Fibroblast of the conjunctiva (primary cell): ENCODE data around the gene MR1.

Experiments
- DNase-seq: peaks from one replicate; pipeline ENCODE4 v3.0.0-alpha.2; 2010; ENCODE audit warnings: low read depth

MR1 gene

DNA sequence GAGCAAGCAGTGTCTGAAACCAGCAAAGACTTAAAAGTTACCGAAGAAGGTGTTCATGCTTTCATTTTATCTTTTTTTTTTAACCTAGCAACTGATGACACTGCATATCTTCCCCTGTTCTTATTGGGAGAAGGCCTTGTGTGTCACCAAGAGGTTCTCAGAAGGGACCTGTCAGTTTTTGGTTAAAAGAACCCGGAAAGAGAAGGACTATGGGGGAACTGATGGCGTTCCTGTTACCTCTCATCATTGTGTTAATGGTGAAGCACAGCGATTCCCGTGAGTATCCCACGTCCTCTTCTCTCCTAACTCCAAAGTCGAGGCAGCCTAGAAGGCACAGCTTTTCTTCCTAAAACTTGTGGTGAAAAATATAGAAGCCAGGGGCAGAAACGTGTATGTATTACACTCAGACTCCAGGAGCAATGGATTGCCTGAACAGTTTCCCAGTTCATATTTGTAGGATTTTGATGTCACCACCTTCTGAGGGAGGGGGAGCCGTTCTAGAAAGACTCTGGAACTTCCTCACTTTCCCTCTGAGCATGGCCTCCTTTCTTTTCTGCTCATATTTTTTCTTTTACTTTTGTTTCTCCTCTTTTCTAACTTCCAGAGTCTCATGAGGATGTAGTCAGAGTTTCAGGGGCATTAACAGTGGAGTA is at the start of gene MR1:
Gene MR1 (plus strand): TSS at position 185 of the 653 bp plus-strand sequence. CDS start 25 bp downstream, at position 210.
- DNase-seq, result peak; percentile 82

GRCh38 chr1:180988253-180988752 is 45.5 kb upstream of the MR1 start:
- DNase-seq, result no peak

DNA sequence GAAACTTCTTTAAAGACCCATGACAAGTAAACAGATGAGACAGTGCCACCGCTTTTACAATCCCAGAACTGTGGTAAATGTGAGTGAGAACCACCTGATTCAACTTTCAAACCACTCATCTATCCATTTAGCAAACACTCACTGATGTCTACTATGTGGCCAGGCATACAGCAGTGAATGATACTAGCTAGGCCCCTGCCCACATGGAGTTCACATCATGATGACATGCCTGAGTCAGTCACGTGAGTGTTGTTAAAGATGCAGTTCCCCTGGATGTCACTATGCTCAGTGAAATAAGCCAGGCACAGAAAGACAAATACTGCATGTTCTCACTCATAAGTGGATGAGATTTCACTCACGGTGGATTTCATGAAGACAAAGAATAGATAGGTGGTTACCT is 39.5 kb upstream of the MR1 start:
- no peak for DNase-seq

DNA sequence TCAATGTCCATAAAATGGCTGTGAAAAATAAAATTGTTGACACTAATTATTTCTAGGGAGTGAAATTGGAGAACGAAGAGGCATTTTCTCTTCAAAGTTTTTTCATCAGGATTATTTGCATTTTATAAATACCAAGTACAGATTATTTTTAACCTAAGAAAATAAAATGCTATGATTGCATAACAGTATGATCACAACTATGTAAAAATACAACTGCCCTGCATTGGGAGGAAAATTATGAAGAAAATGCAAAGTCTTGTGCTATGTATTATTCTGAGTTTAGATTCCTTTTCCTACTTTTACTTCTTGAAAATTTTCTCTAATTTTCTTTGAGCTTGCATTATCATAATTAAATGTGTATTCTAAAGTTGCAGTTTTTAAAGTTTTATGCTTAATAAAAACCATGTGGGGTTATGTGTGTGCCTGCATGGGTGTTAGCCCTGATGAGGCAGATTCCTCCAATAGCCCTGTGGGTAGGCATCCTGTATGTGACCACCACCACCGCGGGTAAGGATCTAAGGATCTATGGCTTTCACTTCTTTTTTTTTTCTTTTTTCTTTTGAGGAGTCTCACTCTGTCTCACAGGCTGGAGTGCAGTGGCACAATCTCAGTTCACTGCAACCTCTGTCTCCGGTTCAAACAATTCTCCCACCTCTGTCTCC is 35.8 kb upstream of the MR1 start:
- no peak for DNase-seq

- DNase-seq, result no peak
These were observed 32.5 kb upstream of the MR1 start for GRCh38 chr1:181001091-181001780.

DNA sequence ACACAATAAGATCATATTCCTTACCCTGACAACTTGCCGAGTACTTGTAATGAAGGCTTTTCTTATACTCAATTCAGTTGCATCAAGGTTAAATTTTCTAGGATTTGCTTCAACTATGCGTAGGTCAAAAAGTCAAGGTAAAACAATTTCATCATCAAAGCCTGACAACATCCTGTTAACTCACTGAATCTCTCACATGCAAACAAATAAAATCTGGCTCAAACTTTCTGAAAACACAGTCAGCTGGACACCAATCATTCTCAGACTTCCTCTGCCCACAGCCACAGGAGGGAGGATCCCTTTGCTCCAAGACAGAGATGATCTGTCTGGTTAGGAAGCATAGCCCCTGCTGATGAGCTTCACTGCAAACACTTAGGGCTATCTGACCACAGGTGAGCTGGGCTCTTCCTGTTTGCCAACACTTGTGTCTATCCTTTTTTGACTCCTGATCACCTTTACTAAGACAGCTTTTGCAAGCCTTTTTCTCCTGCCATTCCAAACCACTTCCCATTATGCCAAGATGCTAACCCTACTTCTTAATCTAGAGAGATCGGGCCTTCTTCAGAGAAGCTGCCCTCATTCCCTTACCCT is 31.1 kb upstream of the MR1 start:
- DNase-seq, result no peak

DNA sequence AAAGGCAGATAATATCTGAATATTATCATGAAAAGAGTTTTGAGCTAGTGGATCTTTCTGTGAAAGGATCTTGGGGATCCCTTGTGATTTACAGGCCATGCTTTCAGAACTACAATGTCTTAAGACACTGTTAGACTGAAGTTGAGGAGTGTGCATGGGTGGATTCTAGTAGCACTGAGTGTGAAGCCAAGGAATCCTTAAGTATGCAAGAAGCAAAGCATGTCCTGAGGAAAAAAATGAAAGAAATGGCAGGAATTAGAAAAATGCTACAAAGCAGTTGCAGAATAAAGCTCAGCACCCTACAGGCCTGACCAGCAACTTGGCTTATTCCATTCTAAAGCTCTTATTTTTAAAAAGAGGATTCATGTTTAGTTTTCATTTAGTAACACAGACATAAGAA is 23.0 kb upstream of the MR1 start:
- peak; percentile 29 for DNase-seq

DNA sequence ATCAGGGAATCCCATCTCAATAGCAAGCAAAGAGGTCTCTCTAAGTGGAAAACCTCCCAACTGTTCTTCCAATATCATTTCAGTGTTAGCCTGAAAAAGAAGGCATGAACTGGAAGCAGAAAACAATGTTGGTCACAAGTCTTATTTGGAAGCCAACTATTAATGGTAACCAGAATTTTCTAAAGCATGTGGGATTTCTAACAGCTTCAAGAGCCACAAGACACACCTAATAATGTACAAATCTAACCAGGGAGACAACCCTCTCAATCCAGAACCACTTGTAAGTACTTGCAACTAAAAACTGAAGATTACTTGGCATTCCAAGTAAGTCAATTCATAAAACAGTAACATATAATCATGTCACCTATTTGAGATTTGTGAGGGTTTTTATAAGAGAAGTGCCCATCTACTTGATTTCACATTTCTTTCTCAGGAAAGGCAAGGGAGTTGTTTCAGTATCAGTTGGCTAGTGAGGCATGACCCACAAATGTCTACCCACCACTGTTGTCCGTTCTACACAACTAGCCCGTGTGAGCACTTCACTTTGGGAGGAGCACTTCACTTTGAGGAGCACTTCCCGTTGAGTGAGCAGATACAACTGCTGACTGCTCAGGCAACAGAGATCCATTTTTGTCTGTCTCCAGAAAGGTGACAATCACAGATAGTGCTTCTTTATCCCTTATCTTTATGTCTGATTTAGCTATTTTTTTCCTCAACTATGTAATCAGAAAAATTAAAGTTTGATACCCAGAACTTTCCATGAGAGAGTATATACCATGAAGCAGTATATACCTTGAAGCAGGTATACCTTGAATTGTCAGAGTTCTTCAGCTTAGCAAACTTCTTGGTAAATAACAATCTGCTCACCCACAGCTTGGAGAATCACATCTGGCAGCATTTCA is 22.2 kb upstream of the MR1 start:
- no peak for DNase-seq

- DNase-seq, result no peak
These were observed 21.5 kb upstream of the MR1 start for GRCh38 chr1:181012203-181012745.

GRCh38 chr1:181013144-181013543 is 20.6 kb upstream of the MR1 start:
- no peak for DNase-seq

- no peak for DNase-seq
These were observed 19.1 kb upstream of the MR1 start for GRCh38 chr1:181014477-181015250.

- no peak for DNase-seq
These were observed 18.6 kb upstream of the MR1 start for GRCh38 chr1:181015251-181015615.

DNA sequence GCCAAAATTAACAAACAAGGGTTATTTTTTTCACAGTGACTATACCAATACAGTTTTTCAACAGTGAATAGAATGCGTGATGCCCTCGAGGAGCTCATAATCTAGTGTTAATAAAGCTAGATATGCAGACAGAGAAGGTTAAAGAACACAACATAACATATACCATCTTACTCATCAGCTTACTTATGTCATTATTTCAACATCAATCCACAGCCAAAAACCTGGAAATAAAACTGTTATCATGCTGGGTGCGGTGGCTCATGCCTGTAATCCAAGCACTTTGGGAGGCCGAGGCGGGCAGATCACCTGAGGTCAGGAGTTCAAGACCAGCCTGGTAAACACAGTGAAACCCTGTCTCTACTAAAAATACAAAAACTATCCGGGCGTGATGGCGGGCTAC is 17.2 kb upstream of the MR1 start:
- no peak for DNase-seq

- DNase-seq, result no peak
These were observed 14.7 kb upstream of the MR1 start for GRCh38 chr1:181018901-181019681.

GRCh38 chr1:181021159-181021558 is 12.6 kb upstream of the MR1 start:
- no peak for DNase-seq

DNA sequence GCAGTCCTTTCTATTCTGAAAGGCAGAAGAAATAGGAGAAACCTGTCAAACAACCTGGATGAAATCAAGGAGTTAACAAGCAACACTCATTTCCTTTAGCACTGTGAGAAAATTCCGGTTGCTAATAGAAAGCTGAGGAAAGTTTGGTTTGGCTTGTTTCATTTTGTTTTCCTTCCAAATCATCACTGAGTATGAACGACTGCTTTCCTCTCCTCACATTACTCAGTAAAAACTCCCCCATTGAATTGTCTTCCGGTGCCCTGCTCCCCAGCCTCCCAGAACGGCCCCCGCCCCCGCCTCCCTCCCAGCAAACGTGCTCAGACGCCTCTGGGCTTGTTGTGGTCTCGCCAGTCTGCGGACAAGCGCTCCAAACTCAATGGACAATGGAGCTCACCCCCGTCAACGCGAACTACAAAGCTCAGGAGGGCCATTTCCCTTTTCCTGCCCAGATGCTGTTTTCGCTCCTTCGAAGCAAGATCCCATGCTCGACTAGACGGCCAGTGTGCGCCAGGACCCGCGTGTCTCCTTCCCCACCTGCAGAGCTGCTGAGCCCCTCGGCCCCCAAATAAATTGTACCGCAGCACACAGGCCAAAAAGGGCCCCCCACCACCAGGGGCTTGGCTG is 11.9 kb upstream of the MR1 start:
- peak; percentile 26 for DNase-seq

DNA sequence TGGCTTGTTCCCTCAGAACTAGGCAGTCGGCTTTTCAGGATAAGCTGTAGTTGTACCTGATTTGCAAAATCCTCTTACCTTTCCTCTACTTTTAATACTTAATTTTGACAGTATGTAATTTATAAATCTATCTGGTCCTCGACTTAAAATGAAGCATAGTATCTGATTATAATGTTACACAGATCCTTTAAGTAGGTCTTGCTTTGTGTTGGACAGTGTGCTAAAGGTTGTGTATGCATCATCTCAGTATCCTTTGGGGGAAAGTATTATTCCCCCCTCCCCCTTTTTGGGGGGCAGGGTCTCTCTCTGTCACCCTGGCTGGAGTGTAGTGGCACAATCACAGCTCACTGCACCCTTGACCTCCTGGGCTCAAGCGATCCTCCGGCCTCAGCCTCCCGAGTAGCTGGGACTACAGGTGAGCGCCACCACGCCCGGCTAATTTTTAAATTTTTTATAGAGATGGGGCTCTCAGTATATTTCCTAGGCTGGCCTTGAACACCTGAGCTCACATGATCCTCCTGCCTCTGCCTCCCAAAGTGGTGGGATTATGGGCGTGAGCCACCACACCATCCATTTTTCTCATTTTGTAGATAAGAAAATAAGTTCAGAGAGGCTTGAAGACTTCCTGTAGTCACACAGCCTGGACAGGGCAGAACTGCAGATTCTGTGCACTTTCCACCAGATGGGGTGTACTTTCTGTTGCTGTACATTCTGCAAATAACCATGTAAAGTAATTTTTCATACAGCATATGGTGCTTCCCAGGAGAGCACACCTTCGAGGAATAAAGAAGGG is 10.3 kb upstream of the MR1 start:
- no peak for DNase-seq

DNA sequence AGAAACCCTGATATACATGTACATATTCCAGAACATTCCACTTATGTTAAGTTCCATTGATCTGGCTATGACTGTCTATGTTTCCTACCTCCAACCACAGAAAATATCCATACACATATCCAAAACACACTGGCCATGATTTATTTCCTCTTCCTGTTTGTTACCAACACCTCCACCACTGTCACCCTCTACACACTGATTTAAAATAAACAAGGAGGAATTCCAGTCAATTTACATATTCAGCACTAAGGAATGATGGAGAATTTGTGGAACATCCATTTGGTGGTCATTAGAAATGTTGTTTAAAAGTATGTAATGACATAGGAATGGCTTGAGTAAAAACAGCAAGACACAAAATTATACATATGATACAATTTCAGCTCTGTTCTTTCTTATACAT is 5.6 kb upstream of the MR1 start:
- no peak for DNase-seq

- no peak for DNase-seq
These were observed 5.2 kb upstream of the MR1 start for GRCh38 chr1:181028615-181029014.
